ENCODE results near the gene RPL7L1. TPM values are rescaled to one million over a fixed set of nuclear protein-coding genes. Genes with fewer than 3 reads are reported as not detected.
A peak's percentile ranks its signal among the peaks of the same experiment; 100 is the strongest.

The RPL7L1 gene
- total and polyA plus RNA-seq, 2 of the 13 experiments (the other 11 are each of a cell fraction or from before 2014, with no cell fraction given), result 51.6 to 179 TPM

- TF ChIP-seq ZNF510 (CRISPR knock-in tag; IDR thresholded peaks at IDR 0.05; ENCODE audit: low read depth) (peak; percentile 97), ZNF256 (CRISPR knock-in tag; conservative IDR thresholded peaks at IDR 0.05) (peak; percentile 35; the same call in 1 of the 2 replicates), PRDM4 (CRISPR knock-in tag; IDR thresholded peaks at IDR 0.05; ENCODE audit: borderline replicate concordance) (no peak), SETDB1 (CRISPR knock-in tag; IDR thresholded peaks at IDR 0.05; ENCODE audit: borderline replicate concordance) (no peak), ZMYM2 (CRISPR knock-in tag; IDR thresholded peaks at IDR 0.05) (peak; percentile 87; the same call in 1 of the 2 replicates), KLF9 (CRISPR knock-in tag; IDR thresholded peaks at IDR 0.05; ENCODE audit: low read depth) (peak; percentile 65; the same call in 1 of the 2 replicates), ZBTB34 (CRISPR knock-in tag; IDR thresholded peaks at IDR 0.05) (peak; percentile 89; the same call in 1 of the 2 replicates), NCOR1 (IDR thresholded peaks at IDR 0.05; ENCODE audit: borderline replicate concordance, low read length) (no peak), ZNF138 (CRISPR knock-in tag; IDR thresholded peaks at IDR 0.05; ENCODE audit: low read depth) (peak; percentile 90), ZNF577 (CRISPR knock-in tag; IDR thresholded peaks at IDR 0.05; ENCODE audit: borderline replicate concordance, low read depth) (no peak), TCF7 (IDR thresholded peaks at IDR 0.05; ENCODE audit: low read depth) (no peak), E2F1 (CRISPR knock-in tag; IDR thresholded peaks at IDR 0.05) (peak; percentile 69), ZHX1 (CRISPR knock-in tag; IDR thresholded peaks at IDR 0.05; ENCODE audit: low read depth) (peak; percentile 87), YEATS2 (CRISPR knock-in tag; IDR thresholded peaks at IDR 0.05; ENCODE audit: borderline replicate concordance) (peak; percentile 87), KLF11 (CRISPR knock-in tag; IDR thresholded peaks at IDR 0.05) (peak; percentile 94), CSRNP1 (CRISPR knock-in tag; IDR thresholded peaks at IDR 0.05) (peak; percentile 96)
These were observed 11.1 kb downstream of the RPL7L1 start (continued) for GRCh38 chr6:42890311-42891198.
